Endothelial cell of umbilical vein (primary cell): Measurements from ENCODE around the gene ZNHIT2. TPM values are rescaled to one million over a fixed set of nuclear protein-coding genes. Genes with fewer than 3 reads are reported as not detected.

Experiments
- BruUV-seq: library from RNA; stranded (reverse); fragments of 400-500 nt; replicated peaks from 2 replicates; lab custom pipeline; 2021; lab: Mats Ljungman, UMichigan
- CTCF ChIA-PET: fragments of 300-600, 350-600 bp; sonication (Branson Sonifier 250); formaldehyde crosslinking; loops from one replicate; lab custom pipeline; 2021; ENCODE audit warnings: antibody characterized with exemption, inconsistent platforms; lab: Charles Lee
- POLR2A ChIA-PET: fragments of 300-600, 350-600 bp; sonication (Branson Sonifier 250); formaldehyde crosslinking; loops from one replicate; lab custom pipeline; 2021; ENCODE audit warnings: antibody characterized with exemption, inconsistent platforms; lab: Charles Lee
- DNase-seq: peaks from one replicate; pipeline ENCODE4 v3.0.0-alpha.2; 2011; ENCODE audit warnings: low read depth, low spot score
- FAIRE-seq: peaks from 2 replicates; lab custom pipeline; 2011; peaks lifted over from hg19 to GRCh38; lab: Jason Lieb, UNC
- H2AFZ ChIP-seq: 2 replicates; pipeline ENCODE4 v1.6.0; 2012; ENCODE audit warnings: low read depth, low read length, control low read depth, inconsistent platforms
- H3K27ac ChIP-seq: 2 replicates; pipeline ENCODE4 v1.5.1; 2011; ENCODE audit warnings: low read depth, mild to moderate bottlenecking, control low read depth, low read length, moderate library complexity; ENCODE audit not compliant: insufficient read depth
- H3K27me3 ChIP-seq, 2 experiments: 2 replicates each; pipeline versions ENCODE4 v1.6.0 to v1.6.1; 2011; ENCODE audit warnings: low read length in 2 of 2, mixed read lengths in 1 of 2; ENCODE audit not compliant: control insufficient read depth in 2 of 2, insufficient read depth in 2 of 2
- H3K36me3 ChIP-seq, 2 experiments: 2 replicates in 1 of 2; 3 replicates in 1 of 2; pipeline ENCODE4 v1.5.1; 2011; ENCODE audit warnings: low read length in 2 of 2, mild to moderate bottlenecking in 1 of 2, moderate library complexity in 1 of 2; ENCODE audit not compliant: control insufficient read depth in 2 of 2, insufficient read depth in 2 of 2; ENCODE audit errors: extremely low read depth in 1 of 2
- H3K4me1 ChIP-seq: 3 replicates; pipeline ENCODE4 v1.5.1; 2011; ENCODE audit warnings: mild to moderate bottlenecking, low read length; ENCODE audit not compliant: control insufficient read depth, insufficient read depth; ENCODE audit errors: extremely low read depth
- H3K4me2 ChIP-seq: 2 replicates; pipeline ENCODE4 v1.6.1; 2011; ENCODE audit warnings: low read length, control low read depth, mixed read lengths; ENCODE audit not compliant: insufficient read depth
- H3K4me3 ChIP-seq, 3 experiments: fragments of 200-600 bp in 1 of 3; sonication (generic), shearing (Covaris generic) in 1 of 3; replicated peaks in 1 of 3; 2 replicates each; pipeline ENCODE4 v1.5.1; 2011 to 2016; ENCODE audit warnings: control low read depth in 3 of 3, low read length in 3 of 3, mild to moderate bottlenecking in 2 of 3, inconsistent platforms in 1 of 3, low read depth in 1 of 3, moderate library complexity in 1 of 3; ENCODE audit not compliant: insufficient read depth in 1 of 3
- H3K79me2 ChIP-seq: 2 replicates; pipeline ENCODE4 v1.6.0; 2012; ENCODE audit warnings: low read length, inconsistent platforms; ENCODE audit not compliant: control insufficient read depth, insufficient read depth
- H3K9ac ChIP-seq: replicated peaks from 2 replicates; pipeline ENCODE3; 2011; ENCODE audit warnings: low read length, control low read depth; ENCODE audit not compliant: insufficient read depth; ENCODE audit errors: extremely low read depth
- H3K9me1 ChIP-seq: replicated peaks from 3 replicates; pipeline ENCODE4 v1.6.0; 2011; ENCODE audit warnings: mild to moderate bottlenecking, low read length; ENCODE audit not compliant: control insufficient read depth, insufficient read depth; ENCODE audit errors: extremely low read depth
- H3K9me3 ChIP-seq: replicated peaks from 2 replicates; pipeline ENCODE4 v1.5.1; 2012; ENCODE audit warnings: low read length, inconsistent platforms; ENCODE audit not compliant: control insufficient read depth, insufficient read depth
- H4K20me1 ChIP-seq: replicated peaks from 2 replicates; pipeline ENCODE3; 2011; ENCODE audit warnings: mild to moderate bottlenecking, low read length; ENCODE audit not compliant: control insufficient read depth, insufficient read depth; ENCODE audit errors: extremely low read depth
- CTCF ChIP-seq, 2 donors: IDR thresholded peaks; 1 replicate in 1 of 2; 2 replicates in 1 of 2; pipeline ENCODE4 v1.5.1; 2011; ENCODE audit warnings: low read length in 2 of 2, mild to moderate bottlenecking in 2 of 2, moderate library complexity in 2 of 2, control low read depth in 1 of 2, inconsistent platforms in 1 of 2, low read depth in 1 of 2; ENCODE audit not compliant: insufficient read depth in 1 of 2; ENCODE audit errors: extremely low read depth in 1 of 2
- EZH2 ChIP-seq: IDR thresholded peaks from 2 replicates; pipeline ENCODE4 v1.6.1; 2012; ENCODE audit warnings: borderline replicate concordance, low read depth, mild to moderate bottlenecking, moderate library complexity, low read length, inconsistent platforms; ENCODE audit not compliant: severe bottlenecking
- FOS ChIP-seq: IDR thresholded peaks from 2 replicates; pipeline ENCODE4 v1.6.1; 2011; ENCODE audit warnings: mild to moderate bottlenecking, low read length, moderate library complexity, borderline replicate concordance; ENCODE audit not compliant: insufficient read depth
- GATA2 ChIP-seq: IDR thresholded peaks from 2 replicates; pipeline ENCODE4 v1.7.0; 2011; ENCODE audit warnings: low read depth, mild to moderate bottlenecking, moderate library complexity, mixed read lengths, low read length; ENCODE audit not compliant: insufficient read length, insufficient read depth
- JUN ChIP-seq: IDR thresholded peaks from 2 replicates; pipeline ENCODE4 v1.6.1; 2011; ENCODE audit warnings: borderline replicate concordance, low read depth; ENCODE audit not compliant: insufficient read length, insufficient read depth
- MAX ChIP-seq: IDR thresholded peaks from 2 replicates; pipeline ENCODE4 v1.6.1; 2011; ENCODE audit not compliant: insufficient read depth, insufficient read length
- MYC ChIP-seq: IDR thresholded peaks from one replicate; pipeline ENCODE4 v1.6.1; 2011; ENCODE audit warnings: mild to moderate bottlenecking, low read depth, low read length
- POLR2A ChIP-seq: IDR thresholded peaks from 2 replicates; pipeline ENCODE4 v1.6.1; 2012; ENCODE audit warnings: low read depth, mild to moderate bottlenecking, control low read depth, low read length
- POLR2AphosphoS5 ChIP-seq: IDR thresholded peaks from 2 replicates; pipeline ENCODE4 v1.6.1; 2012; ENCODE audit warnings: low read depth, mild to moderate bottlenecking, control low read depth, low read length, moderate library complexity; ENCODE audit not compliant: insufficient read depth
- dilution Hi-C: fragments of 300-500 bp; cut with MboI; formaldehyde crosslinking; loops from one replicate; pipeline ENCODE4 v1.15.0; 2019; ENCODE audit warnings: low sequenced_read_pairs; ENCODE audit not compliant: extremely low pct_ligation_motif_present
- intact Hi-C: fragments of 100-400 bp; cut with micrococcal nuclease; formaldehyde crosslinking; loops from one replicate; pipeline ENCODE4 v1.10.0; 2022
- polyA plus RNA-seq, 4 experiments: library from polyadenylated mRNA; depleted of rRNA in 3 of 4; stranded (reverse) in 3 of 4; unstranded in 1 of 4; fragments of >200 nt; gene quantifications; 2 replicates each; pipeline versions ENCODE4 v1.2.1 to v1.2.3, GENCODE V29; 2011 to 2012; ENCODE audit warnings: missing spikeins in 1 of 4
- total RNA-seq: library from RNA; stranded (reverse); gene quantifications from 2 replicates; pipeline ENCODE4 v1.2.3, GENCODE V29; 2021

The ZNHIT2 gene
- total and polyA plus RNA-seq, 2 donors (not counting 3 experiments of a cell fraction or from before 2014, with no cell fraction given), result 7.1 to 9.0 TPM

GRCh38 chr11:65107078-65107477, 10.4 kb downstream of the ZNHIT2 start:
- CTCF ChIA-PET, result no interaction called here
- dilution Hi-C loops, result no loop called here
- POLR2A ChIA-PET, result no interaction called here
- BruUV-seq, result no TSS peak
- Histone ChIP-seq H3K36me3 (peaks cover 0 to 18% of the 10 kb centered on the region in 2 experiments), H3K4me3 (no peak overlapping the region), H3K9ac (no peak overlapping the region), H3K9me3 (no peaks in the 10 kb centered on the region), H3K4me2 (no peak overlapping the region), H2AFZ (no peak overlapping the region), H3K9me1 (no peaks in the 10 kb centered on the region), H3K27me3 (no peaks in the 10 kb centered on the region), H4K20me1 (no peaks in the 10 kb centered on the region), H3K27ac (no peak overlapping the region), H3K79me2 (peaks cover 6% of the 10 kb centered on the region), H3K4me1 (peaks cover 7% of the 10 kb centered on the region)
- intact Hi-C loops, result no loop called here
- FAIRE-seq (no peak), DNase-seq (no peak)
- no peak for TF ChIP-seq MYC
- no peak for TF ChIP-seq JUN
- no peak for TF ChIP-seq POLR2AphosphoS5
- no peak for TF ChIP-seq GATA2
- TF ChIP-seq FOS, result no peak
- TF ChIP-seq CTCF (IDR thresholded peaks at IDR 0.05; ENCODE audit: extremely low read depth in 1 of 2, insufficient read depth in 1 of 2, low read depth in 1 of 2, low read length in 2 of 2), result no peak
- no peak for TF ChIP-seq POLR2A
- TF ChIP-seq MAX, result no peak
- no peak for TF ChIP-seq EZH2
